GM19351 (cell line): Measurements from ENCODE around the gene UBXN1.

Experiments used
- ATAC-seq: cut with Tn5 transposase; IDR thresholded peaks from one replicate; pipeline ENCODE4 v1.9.1; 2021; ENCODE audit warnings: mild to moderate bottlenecking, moderate library complexity; ENCODE audit not compliant: unreplicated experiment

UBXN1 gene

GRCh38 chr11:62646825-62647608 lies 31.9 kb downstream of the UBXN1 start:
- ATAC-seq: peak; percentile 7

DNA sequence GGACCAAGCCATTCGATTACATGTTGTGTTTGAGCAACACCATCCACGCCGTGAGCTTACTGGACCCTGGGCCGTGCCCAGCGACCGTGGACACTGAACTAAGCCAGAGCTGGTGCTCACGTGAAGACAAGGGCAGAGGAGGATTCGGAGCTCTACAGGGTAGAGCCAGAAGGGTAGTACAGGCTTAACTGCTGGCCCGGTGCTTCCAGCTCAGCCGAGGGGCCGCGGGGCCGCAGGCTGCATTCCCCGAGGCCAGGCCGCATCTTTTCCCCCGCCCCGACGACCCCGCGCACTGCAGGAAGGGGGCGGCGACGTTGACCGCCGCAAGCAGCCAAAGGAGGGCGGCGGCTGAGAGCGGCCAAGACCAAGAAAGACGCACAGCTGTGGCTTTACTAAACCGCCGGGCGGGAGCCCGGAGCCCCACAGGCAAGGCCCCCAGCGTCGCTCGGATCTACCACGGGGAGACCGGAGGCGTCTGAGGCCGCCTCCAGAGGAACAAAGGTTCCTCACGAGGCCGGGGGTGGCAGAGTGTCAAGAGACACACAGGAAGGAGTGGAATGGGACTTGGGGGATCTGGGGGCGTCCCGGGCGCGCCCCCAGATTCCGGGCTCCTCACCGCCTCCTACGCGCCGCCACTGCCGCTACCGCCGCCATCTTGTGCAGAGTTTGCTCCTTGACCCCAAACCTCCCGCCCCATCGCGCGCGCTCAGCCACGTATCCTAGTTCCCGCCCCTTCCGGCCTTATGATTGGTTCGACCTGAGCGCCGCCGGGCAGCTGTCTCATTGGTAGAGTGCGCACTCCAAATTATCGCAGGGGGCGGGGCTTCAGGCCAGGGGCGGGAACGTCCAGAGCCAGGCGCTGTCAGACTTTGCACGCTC lies 32.7 kb downstream of the UBXN1 start, which contains the start of gene GANAB:
Gene GANAB (minus strand): TSS at position 668 of the 879 bp plus-strand sequence. CDS start 14 bp downstream, at position 654.
- ATAC-seq: peak; percentile 96

DNA sequence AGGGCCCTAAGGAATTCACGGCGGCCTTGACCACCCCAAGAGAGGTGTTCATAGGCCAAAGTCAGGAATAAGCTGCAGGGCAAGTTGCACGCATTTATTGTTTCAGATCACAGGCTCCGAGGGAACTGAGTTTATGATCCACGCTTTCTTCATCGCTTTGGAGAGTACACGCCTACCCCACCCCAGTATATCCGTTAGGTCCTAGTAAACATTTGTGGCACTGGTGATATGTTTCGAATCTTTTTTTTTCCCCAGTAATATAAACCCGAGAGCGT lies 33.3 kb downstream of the UBXN1 start:
- ATAC-seq: no peak

GRCh38 chr11:62644220-62644619 lies 34.7 kb downstream of the UBXN1 start:
- no peak for ATAC-seq

- no peak for ATAC-seq
These were observed 46.4 kb downstream of the UBXN1 start for GRCh38 chr11:62632492-62632891.

GRCh38 chr11:62627713-62628112 lies 51.2 kb downstream of the UBXN1 start:
- ATAC-seq: no peak
